T-helper 2 cell (primary cell): ENCODE data around the gene MYH14.
"Not testable (repeated sequence)": the region's sequence is repeated elsewhere in the genome, so short reads cannot be mapped to it uniquely, and the experiment has no call there.

ENCODE experiments used
- DNase-seq, 5 experiments: peaks; one replicate each; pipeline versions ENCODE4 v3.0.0 to v3.0.0-alpha.2; 2012 to 2022

MYH14 gene

GRCh38 chr19:50337031-50337430 is 133.6 kb downstream of the MYH14 start:
- not testable (repeated sequence) for DNase-seq

- DNase-seq: no peak
Measured at GRCh38 chr19:50340331-50340730, 136.9 kb downstream of the MYH14 start.

DNA sequence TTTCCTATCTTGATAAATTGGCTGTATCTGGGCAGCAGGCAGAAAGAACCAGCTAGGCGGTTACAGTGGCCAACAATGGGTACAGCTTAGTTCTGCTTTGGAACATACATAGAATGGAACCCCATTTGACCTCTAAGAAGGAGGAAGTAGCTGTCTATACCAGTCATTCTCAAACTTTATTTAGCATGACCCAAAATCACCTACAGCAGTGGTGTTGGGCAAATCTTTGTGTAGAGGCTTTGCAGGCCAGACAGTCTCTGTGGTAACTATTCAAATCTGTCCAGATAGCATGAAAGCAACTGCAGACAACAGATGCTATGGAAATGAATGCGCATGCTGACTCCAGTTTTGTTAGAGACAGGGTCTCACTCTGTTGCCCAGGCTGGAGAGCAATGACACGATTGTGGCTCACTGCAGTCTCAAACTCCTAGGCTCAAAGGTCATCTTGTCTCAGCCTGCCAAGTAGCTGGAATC is 137.7 kb downstream of the MYH14 start:
- no peak for DNase-seq

DNA sequence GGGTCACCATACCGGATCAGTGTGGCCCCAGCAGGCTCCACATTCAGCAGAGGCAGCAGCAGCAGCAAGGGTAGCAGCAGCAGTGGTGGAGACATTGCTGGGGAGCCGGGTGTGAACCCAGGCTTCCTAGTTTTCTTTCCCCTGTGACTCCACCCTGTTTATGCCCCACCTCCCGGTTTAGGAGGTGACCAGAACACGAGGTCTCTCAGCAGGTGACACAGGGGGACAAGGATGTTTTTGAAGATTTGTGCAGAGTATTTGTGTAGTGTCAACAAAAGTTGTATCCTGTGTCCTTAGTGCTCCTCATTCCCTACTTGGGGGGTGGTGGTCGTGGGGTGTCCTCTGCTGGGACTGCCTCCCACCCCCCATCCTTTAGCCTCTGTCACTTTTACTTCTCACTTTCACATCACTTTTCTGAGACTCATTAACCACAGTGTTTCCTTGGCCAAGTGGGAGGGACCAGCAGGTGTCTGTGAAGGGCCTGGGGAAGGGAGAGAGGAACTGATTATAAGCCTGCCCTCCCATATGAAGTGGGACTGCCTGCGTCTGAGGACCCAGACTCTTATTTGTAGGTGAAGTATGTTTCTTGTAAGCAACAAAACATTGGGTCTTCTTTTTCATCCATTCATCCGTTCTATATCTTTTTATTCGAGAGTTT is 141.4 kb downstream of the MYH14 start:
- no peak for DNase-seq

- peak in 1 of 5 experiments; percentile 74 for DNase-seq
Measured at GRCh38 chr19:50347089-50347581, 143.7 kb downstream of the MYH14 start.

DNA sequence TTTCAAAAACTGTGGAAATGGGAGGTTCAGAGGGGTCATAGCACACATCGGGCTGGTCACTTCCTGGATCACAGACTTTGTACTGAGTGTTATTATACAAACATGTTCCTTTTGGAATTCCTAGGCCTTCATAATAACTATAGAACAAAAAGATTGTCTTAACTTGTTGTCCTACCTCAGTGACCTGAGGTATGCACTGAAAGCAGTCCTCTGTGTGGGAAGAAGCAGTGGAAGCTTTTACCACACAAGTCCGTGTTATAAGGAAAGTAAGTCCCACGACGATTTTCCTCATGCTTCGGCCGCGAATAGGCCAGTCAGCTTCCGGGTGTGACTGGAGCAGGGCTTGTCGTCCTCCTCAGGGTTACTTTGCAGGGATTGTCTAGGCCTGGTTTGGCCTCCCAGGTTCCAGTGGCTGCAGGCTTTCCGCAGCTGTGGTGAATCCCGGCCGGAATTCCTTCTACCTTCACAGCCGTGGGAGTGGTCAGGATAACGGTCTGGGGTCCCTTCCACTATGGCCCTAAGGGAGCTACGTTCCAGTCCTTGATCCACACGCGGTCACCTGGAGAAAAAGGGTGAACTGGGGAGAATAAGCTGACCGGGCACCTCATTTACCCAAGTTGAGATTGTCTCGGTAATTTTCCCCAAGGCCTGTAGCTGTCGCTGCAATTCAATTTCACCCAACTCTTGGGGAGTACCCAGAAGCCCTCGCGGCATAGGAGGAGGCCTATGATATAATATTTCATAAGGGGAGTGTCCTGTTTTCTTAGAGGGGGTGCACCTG is 146.0 kb downstream of the MYH14 start:
- DNase-seq: no peak

- no peak for DNase-seq
Measured at GRCh38 chr19:50352242-50352641, 148.8 kb downstream of the MYH14 start.

DNA sequence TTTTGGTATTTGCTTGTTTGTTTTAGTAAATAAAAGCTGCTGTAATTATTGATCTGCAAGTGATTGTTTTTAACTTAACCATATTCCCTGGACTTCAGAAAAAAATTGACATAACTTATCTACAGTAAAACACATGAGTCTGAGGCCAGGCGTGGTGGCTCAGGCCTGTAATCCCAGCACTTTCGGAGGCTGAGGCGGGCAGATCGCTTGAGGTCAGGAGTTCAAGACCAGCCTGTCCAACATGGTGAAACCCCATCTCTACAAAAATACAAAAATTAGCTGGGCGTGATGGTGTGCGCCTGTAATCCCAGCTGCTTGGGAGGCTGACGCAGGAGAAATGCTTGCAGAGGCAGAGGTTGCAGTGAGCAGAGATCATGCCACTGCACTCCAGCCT is 150.1 kb downstream of the MYH14 start:
- not testable (repeated sequence) for DNase-seq

- no peak for DNase-seq
Measured at GRCh38 chr19:50356691-50357177, 153.3 kb downstream of the MYH14 start.

- peak; percentile 72 to 90 (median 81) for DNase-seq
Measured at GRCh38 chr19:50357178-50358100, 154.0 kb downstream of the MYH14 start.

GRCh38 chr19:50358483-50359327 is 155.3 kb downstream of the MYH14 start:
- peak; percentile 59 to 81 (median 66) for DNase-seq

- DNase-seq: no peak
Measured at GRCh38 chr19:50359328-50359818, 156.0 kb downstream of the MYH14 start.
